GM21390 (cell line): Measurements from ENCODE around the gene OSBPL3.

Experiments used
- ATAC-seq: cut with Tn5 transposase; IDR thresholded peaks from one replicate; pipeline ENCODE4 v1.9.1; 2021; ENCODE audit not compliant: unreplicated experiment

The OSBPL3 gene

DNA sequence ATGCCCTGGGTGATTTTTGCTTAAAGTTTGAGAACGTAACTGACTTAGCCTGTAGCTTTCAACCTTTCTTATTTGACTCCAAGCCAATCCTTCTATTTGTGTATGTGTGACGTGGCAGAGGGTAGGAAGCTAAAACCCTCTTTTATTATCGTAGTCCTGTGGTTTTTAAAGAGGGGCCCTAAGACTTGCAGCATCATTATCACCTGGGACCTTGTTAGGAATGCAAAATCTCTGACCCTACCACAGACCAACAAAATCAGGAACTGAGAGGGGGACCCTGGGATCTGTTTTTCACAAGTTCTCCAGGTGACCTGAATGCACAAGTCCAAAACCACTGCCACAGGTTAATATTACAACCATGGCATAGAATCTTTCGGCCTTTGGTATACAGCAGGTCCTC is 80.1 kb downstream of the OSBPL3 start:
- peak; percentile 55 for ATAC-seq

DNA sequence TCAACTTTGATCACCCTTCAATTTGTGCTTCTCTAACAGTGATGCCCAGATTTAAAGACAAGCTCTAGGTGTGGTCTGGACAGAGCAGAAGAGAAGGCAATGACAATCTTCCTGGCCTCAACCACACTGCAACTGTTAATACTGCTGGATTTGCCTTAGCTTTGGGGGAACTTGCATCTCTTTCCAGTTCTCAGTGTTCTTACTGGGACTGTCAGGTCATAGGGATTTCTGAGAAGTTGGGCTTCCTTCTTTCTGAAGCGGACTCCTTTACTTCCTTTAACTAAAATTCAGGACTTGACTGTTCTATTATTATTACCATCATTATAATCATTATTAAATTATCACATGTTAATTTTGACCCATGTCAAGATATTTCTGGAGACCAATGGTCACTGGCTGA is 80.8 kb downstream of the OSBPL3 start:
- no peak for ATAC-seq

DNA sequence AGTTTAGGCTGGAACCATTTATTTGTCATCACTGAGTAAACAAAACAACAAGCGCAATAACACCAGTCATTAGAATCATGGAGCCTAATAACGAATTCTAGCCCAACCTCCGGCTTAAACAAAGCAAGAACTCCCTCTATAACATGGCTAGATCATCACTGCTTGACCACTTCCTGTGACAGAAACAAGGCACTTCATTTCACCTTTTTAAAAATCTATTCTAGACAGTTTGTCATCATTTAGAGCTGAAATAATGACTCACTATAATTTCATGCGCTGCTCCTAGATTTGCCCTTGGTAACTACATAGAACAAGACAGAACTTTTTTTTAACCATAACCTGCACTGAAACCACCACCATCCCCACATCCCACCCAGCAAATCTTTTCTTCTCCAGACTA is 81.3 kb downstream of the OSBPL3 start:
- no peak for ATAC-seq

DNA sequence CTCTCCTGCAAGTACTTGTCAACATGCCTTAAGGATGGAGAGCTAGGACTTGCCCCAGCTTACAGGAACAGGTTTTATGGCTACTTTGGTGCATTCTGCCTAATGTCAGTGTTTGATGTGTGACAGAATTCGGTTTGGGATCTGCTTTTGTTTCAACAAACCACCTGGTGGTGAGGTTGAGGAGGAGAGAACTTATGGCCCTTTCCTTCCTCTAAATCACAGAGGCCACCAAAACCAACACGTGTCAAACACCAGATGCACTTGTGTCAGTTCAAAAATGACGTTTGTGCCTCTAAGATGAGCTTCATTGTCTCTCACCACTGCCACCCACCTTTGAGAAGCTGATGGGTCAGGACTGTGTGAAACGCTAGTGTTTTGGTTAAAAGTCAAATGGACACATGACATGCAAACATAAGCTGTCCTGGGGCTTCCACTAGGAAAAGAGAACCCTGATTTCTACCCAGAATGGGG is 83.9 kb downstream of the OSBPL3 start:
- ATAC-seq, result peak; percentile 59

DNA sequence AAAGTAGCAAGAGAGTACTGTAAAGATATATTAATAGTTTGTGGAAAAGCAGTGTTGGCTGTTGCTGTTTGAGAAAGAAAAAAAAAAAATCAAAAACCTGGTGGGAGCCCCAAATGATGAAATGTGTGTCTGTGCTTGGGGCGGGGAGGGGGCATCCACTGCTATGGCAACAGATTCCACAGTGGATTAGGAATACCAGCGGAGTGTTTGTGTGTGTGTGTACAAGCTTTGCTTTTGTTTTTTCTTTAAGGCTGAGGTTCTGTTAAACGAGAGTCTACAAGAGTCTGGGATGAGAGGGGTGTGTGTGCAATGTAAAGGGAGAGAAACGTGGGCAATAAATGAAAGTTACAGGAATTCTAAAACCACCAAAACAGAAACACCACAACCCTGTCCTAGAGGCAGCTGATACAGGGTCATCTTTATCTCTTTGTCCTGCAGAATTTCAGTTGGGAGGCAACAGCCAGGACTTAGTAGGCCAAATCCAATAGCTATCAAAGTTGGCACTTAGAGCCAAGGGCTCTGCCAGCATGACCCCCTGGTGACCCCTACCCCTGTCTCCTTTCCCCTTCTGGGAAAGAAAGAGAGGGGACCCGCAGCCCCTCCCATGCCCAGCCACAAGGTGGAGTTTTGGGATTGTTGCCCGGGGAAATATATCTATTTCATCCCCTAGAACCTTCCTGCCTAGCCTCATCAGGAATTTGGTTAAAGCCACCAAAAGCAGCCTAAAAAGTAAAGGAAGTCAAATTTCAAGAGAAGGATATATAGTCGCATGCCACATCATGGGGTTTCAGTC is 85.4 kb downstream of the OSBPL3 start:
- no peak for ATAC-seq

DNA sequence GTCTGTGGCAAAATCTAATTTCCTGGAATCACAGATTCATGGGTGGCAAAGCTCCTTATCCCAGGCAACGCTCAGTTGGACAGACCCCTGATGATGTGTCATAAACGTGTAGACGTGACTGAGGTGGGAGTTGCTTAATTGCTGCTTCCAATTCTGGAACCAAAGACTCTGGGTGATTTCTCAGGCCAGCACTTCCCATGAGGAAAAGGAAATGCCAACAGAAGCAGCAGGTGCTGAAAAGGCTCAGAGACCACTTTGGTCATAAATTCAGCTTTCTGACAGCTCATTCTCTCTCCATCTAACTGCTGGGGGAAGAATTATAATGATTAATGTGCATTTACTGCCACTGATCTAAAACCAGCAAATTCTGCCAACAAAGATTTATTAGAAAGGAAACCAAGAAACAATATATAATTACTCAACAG is 88.7 kb downstream of the OSBPL3 start:
- ATAC-seq, result no peak

DNA sequence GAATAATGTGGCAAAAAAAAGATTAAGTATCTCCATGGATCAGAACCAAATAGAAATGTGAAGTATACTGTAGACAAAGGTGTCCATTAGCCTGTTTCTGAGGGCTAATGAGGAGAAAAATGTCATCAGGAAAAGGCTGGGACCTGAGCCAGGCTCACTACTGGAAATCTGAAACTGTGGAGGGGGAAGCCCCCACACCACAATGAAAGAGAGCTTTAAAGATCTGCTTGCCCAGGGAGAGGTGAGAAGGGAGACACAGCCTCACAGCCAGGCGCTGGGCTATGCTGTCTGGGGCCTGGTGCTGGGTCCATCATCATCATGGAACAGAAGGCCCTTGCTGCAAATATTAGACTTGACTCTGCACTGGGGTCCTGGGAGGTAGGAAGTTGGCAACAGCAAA is 90.4 kb downstream of the OSBPL3 start:
- ATAC-seq, result no peak

DNA sequence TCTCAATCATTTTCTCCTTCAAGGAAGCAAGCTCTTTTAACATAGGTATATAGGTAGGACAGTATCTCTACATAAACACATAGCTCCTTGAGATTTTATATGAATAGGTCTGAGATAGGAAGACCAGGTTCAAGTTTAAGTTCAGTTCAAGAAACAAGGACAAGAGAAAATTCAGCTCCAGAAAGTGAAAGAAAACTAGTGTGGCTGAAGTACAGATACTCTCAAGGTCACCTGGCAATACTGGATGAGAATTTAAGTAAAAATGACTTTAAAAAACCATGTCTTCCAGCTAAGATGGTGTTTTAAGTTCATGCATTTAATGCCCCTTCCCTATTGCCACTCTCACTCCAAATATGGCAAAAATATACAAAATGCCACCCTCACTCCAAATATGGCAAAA is 91.3 kb downstream of the OSBPL3 start:
- ATAC-seq, result no peak

DNA sequence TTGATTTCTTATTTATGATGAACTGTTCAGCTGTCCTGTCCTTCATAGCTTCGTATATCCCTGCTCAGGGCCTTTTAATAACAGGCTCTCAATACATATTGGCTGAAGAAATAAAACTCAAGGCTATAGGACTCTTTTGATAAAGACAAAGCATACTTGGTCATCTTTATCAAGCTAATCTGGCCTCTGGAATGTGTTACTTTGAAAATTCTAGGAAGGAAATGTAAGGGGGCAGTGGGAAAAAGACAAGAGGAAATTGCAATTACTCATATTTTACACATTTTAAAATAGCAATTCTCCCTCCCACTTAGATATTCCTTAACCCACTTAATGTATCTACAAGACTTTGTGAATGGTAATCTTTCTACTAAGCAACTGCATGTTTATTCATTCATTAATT is 94.3 kb downstream of the OSBPL3 start:
- ATAC-seq, result no peak

DNA sequence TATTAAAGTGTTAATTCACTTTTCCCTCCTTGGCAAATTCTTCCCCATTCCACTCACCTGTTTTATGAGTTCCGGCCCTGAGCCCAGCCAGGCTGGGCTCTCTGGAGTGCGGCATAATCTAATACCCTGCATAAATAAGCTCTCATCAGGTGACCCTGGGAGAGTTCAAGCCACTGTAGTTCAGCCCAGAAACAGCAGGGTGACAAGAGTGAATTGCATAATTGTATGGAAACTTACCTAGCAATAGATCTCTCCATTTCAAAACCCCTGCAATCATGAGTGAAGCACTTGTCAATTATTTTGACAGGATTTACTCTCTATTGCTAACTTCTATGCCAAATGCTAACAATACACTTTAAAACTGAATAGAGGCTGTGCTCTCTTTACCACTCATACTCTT is 94.7 kb downstream of the OSBPL3 start:
- no peak for ATAC-seq

DNA sequence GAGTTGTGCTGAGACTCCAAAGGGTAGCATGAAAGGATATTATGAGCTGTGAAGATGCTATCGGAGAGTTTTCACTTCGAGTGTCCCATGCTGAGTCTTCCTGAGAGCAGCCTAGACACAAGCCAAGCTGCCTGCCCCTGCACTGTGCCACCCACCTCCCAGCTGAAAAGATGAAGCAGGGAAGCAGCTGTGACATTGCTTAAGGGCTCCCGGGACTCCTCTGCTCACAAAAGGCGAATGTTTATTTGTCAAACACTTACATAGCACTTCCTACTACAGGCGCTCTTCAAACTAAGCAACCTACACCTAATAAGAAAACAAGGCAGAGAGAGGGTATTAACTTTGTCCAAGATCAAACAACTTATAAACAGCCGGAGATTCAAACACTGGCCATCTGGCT is 95.6 kb downstream of the OSBPL3 start:
- ATAC-seq, result no peak

DNA sequence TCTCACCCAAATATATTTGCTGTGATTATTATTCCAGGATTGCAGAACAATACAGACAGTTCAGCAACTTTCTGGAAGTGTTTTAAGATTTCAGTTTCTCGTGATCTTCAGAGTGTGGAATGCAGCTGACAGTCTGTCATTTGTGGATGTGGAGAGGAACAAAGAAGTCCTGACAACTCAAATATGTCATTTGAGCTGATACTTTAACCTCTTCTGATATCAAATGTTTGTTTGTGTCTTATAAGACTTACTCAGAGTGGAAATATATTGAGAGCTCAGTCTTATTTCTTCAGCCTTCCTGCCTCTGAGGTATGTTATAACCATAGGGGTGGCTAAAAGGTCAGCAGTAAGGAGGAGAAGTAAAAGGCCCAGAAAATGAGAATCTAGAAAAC is 96.4 kb downstream of the OSBPL3 start:
- no peak for ATAC-seq

DNA sequence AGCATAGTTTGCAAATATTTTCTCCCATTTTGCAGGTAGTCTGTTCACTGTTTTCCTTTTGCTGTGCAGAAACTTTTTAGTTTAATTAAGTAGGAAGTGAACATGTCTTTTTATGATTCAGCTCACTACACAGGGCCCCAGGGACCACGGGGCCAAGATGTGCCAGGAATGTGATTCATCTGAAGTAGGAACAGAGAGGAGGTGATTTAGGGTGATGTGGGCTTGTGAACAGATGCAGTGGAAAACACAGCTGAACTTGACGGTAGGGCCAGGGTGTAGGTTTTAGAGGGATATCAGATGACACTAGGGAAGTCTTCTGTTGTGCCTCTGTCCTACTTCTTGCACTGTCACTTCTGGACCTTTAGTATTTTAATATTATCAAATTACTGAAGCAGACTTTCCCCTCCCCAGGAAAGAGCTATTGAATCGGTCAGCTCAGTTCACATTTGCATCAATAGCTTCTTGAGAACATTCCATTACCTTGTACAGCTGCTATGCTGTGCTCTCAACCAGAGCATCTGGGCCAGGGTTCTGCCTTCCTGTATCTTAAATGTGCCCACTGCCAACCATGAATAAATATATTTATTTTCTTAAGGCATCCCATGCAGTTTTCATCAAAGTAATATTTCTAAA is 96.9 kb downstream of the OSBPL3 start:
- no peak for ATAC-seq

DNA sequence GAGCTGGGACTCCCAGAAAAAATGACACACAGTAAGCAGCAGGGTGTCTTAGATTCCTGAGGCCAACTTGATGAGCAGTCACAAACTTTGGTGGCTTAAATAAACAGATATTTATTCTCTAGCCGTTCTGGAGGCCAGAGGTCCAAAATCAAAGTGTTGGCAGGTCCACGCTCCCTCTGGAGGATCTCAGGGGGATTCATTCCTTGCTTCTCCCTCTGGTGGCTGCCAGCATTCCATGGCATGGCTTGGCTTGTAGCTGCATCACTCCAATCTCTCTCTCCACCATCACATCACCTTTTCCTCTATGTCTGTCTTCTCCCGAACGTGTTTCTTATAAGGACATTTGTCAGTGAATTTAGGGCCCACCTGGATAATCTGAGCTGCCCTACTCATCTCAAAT is 98.4 kb downstream of the OSBPL3 start:
- ATAC-seq, result no peak

DNA sequence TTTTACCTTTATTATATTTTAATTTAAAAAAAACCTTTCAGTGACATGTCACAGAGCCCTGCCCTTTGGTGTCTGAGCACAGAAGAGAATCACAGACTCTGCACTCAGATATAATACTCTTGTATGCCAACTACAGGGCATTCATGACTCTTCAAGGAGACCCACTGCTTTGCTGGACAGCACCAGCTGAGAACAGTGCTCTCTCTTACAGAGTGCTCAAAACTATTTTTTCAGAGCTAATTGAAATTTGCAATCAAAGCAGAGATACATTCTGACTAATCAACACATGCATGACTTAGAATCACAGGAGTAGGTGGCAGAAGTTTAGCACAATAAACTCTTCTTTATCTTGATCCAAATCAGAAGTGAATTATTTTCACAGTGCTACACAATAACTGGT is 99.1 kb downstream of the OSBPL3 start:
- ATAC-seq, result no peak

DNA sequence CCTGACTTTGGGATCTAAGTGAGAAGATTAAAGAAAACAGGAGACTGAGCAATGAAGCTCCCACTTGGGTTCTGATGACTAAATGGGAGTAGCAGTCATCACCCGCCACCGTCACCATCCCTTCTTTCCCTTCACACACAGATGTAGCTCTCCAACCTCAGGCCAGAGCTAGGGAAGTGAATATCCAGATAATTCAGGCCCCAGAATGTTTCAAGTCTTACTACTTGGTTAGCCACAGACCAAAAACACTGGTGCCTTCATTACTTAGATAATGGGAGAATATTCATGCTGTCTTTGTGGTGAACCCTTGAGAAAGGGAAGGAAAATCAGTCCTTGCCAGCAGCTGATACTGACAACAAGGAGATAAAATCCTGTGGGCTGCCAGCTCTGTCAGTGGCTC is 100.7 kb downstream of the OSBPL3 start:
- no peak for ATAC-seq

DNA sequence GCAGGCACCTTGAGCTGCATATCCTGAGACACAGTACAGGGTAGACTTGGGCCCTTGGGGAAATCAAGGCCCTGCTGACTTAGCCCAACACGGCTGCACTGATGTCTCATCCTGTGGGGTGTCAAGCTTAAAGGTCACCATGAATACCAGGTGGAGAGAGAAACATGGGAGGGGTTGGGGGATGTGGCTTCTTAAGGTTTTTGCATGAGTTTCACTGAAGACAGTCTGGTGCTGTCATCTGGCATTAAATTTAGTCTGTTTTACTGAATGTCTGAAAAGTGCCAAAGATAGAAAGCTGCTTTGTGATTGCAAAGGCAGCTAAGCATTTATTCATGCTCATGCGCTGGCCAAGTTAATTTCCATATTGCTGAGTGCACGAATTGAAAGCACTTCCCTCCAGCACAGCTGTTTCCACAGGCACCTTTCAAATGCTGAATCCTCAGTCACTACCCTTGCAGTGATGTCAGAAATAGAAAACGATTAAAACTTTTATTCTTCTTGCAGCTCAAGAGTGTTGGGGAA is 102.1 kb downstream of the OSBPL3 start:
- peak; percentile 93 for ATAC-seq

DNA sequence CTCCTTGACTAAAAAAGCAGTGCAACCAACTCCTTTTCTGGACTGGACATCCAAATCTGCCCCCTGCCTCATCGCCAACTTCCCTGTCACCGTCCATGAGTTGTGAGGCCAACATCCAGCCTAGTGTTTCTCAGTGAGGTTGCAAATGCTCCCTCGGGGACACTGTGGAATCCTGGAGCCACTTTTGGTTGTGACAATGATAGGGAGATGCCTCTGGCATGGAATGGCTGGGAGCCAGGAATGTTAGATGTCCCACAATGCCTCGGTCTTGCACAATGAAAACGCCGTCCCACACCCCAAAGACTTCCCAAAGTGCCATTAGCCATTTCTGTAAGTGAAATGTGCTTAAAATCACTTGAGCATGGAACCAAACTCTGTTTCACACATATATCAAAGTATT is 105.2 kb downstream of the OSBPL3 start:
- ATAC-seq, result no peak

DNA sequence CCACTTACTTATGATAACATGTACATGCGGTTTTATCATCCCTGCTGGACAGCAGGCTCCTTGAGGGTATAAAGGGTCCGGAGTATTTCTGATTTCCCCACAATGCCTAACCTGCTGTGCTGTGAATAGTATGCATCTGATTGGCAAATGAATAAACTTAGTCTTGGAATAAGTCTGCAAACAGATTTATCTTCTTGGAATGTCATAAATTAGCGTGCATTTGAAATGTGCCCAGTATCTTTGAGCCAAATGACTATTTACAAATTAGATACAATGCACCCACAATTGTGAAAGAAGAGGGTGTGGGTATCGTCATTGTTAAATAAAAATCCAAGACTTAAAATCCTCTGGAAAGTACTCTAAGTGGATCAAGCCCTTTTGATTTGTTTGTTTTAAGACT is 106.0 kb downstream of the OSBPL3 start:
- ATAC-seq, result no peak

DNA sequence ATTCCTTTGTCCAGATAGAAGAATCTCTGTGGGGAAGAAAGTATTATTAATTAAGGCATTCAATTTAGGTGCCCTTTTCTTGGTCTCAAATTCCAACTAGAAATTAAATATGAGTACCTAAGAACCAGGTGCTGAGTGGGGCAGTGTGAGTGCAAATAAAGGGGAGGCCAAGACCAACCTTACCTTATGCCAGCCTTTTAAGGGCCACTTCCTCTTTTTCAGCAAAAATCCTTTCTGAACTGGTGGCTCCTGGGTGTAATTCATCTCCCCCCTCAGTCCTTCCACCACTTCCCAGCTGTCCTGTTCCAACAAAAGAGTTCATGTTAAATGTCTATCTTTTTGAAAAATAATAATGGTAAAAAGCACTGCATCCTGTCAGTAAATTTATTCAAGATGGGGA is 108.2 kb downstream of the OSBPL3 start:
- ATAC-seq, result no peak

DNA sequence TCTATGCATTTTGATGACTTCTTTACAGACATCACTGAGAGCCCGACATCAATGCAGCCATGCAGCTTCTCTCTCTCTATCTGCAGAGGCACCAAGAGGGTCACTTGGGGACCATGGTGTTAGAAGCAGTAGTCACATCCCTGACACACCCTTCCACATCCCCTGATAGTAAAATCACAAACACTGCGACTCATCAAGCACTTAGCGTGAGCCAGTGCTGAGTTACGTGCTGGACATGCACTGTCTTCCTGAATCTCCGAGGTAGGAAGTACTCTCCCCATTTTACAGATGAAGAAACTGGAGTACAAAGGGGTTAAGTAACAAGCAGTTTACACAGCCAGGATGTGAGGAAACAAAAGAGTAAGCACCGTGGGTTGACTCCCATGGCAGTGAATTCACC is 109.2 kb downstream of the OSBPL3 start:
- ATAC-seq, result no peak

DNA sequence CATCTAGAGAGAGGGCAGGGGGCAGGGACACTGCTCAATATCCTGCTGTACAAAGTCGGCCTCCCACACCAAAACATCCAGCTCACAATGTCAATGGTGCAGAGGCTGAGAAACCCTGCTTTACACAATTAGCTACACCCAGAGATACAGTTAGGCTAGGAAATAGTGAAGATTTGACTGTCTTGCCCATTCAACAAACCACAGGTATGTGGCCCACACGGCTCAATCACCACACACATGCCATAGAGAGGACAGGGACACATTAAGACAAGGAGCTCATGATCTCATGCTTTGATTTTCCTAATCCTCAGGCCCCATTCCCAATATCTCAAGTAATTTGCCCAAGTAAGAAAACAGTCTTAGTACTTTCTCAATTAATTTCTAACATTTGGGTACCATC is 110.4 kb downstream of the OSBPL3 start:
- ATAC-seq, result no peak

DNA sequence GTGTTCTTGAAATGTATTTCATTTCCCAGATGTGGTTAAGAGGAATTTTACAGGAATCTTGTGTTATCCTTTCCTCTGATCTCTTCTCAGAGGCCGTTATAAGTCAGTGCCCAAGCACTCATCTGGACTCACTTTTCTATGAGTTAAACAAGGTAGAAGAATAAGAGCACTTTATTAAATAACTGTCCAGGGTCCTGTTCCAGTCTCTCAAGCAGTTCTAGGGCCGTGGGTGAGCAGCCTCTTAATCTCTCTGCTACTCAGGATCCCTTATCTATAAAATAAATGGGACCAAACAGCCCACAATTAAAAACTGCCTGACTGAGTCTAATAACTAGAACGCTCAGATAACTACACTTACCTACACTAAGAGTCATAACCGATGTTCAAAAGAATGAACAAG is 111.2 kb downstream of the OSBPL3 start:
- no peak for ATAC-seq
